Upper lobe of left lung (tissue), 6 donors: ENCODE data around the gene TMEM178B. TPM values are rescaled to one million over a fixed set of nuclear protein-coding genes. Genes with fewer than 3 reads are reported as not detected.

Source experiments
- ATAC-seq, 2 donors: fragments of 200-7000 bp; cut with Tn5 transposase; one replicate each; pipeline ENCODE4 v1.9.1; 2022; ENCODE audit warnings: mild to moderate bottlenecking in 2 of 2, moderate library complexity in 2 of 2; ENCODE audit not compliant: low FRiP score in 2 of 2
- DNase-seq, 2 donors: peaks; one replicate each; pipeline ENCODE4 v3.0.0-alpha.2; 2019 to 2020
- H3K27ac ChIP-seq, 4 donors: fragments of 200-600 bp; sonication (generic); one replicate each; pipeline ENCODE4 v1.5.1; 2016 to 2019
- H3K27me3 ChIP-seq, 4 donors: fragments of 200-600 bp; sonication (generic); one replicate each; pipeline ENCODE4 v1.5.1; 2017 to 2019
- H3K36me3 ChIP-seq, 4 donors: fragments of 200-600 bp; sonication (generic); one replicate each; pipeline ENCODE4 v1.5.1; 2016 to 2019
- H3K4me1 ChIP-seq, 4 donors: fragments of 200-600 bp; sonication (generic); one replicate each; pipeline ENCODE4 v1.5.1; 2018 to 2019
- H3K4me3 ChIP-seq, 4 donors: fragments of 200-600 bp; sonication (generic); one replicate each; pipeline ENCODE4 v1.5.1; 2017 to 2019; ENCODE audit warnings: mild to moderate bottlenecking in 2 of 4, moderate library complexity in 1 of 4
- H3K9me3 ChIP-seq, 4 donors: fragments of 200-600 bp; sonication (generic); one replicate each; pipeline ENCODE4 v1.5.1; 2018 to 2019
- CTCF ChIP-seq, 6 experiments: fragments of 450-650 bp in 4 of 6; fragments of 200-600 bp in 2 of 6; sonication (generic) in 2 of 6; IDR thresholded peaks; one replicate each; pipeline ENCODE4 v1.5.1; 2016 to 2019; ENCODE audit warnings: antibody characterized with exemption in 6 of 6
- EP300 ChIP-seq, 4 donors: sonication (generic); formaldehyde crosslinking; IDR thresholded peaks; one replicate each; pipeline ENCODE4 v1.5.1; 2017; ENCODE audit warnings: antibody characterized with exemption in 4 of 4, control low read depth in 2 of 4
- POLR2A ChIP-seq, 4 donors: fragments of 450-650 bp; IDR thresholded peaks; one replicate each; pipeline ENCODE4 v1.5.1; 2016 to 2017; ENCODE audit warnings: antibody characterized with exemption in 4 of 4, mild to moderate bottlenecking in 2 of 4
- POLR2AphosphoS5 ChIP-seq, 2 donors: sonication (generic); formaldehyde crosslinking; IDR thresholded peaks; one replicate each; pipeline ENCODE4 v1.5.1; 2017; ENCODE audit warnings: antibody characterized with exemption in 2 of 2
- WGBS, 2 donors: methylation state at CpG; one replicate each; pipeline ENCODE4 v1.1.5; 2017 to 2018; 5-methylcytosine and 5-hydroxymethylcytosine counted together
- total RNA-seq, 6 donors: library from RNA; depleted of rRNA in 4 of 6; stranded (reverse); fragments of >200 nt in 4 of 6; gene quantifications; one replicate each; pipeline versions ENCODE4 v1.1.0 to v1.2.1, GENCODE V29; 2016 to 2021
- donor health status: DM: no; HTN: no; CAD: no; lungs with moderate emphysema.
- donor health status: DM: no; HTN: yes; CAD: no; lungs with severe emphysema.

Gene TMEM178B
- total RNA-seq, 6 donors from 2014 or later, result under 0.01 to 1.4 (median 0.32) TPM

GRCh38 chr7:141359740-141360415 lies 286.0 kb downstream of the TMEM178B start:
- ATAC-seq, result no peak
- no peaks in the 10 kb centered on the region for H3K36me3 ChIP-seq
- WGBS, 2 donors, result 80 to 91% methylated on average over 5 of the region's 5 CpGs
- H3K4me3 ChIP-seq, result no peak overlapping the region
- H3K4me1 ChIP-seq, result peaks cover 0 to 3% (median 0%) of the 10 kb centered on the region in 4 donors
- H3K27ac ChIP-seq, result no peak overlapping the region
- no peaks in the 10 kb centered on the region for H3K27me3 ChIP-seq
- no peaks in the 10 kb centered on the region for H3K9me3 ChIP-seq
- TF ChIP-seq POLR2A (IDR thresholded peaks at IDR 0.05), result no peak
- no peak for DNase-seq

GRCh38 chr7:141360416-141360760 lies 286.5 kb downstream of the TMEM178B start:
- Histone ChIP-seq H3K27ac (no peak overlapping the region), H3K4me3 (no peak overlapping the region), H3K4me1 (no peaks in the 10 kb centered on the region), H3K27me3 (no peaks in the 10 kb centered on the region), H3K36me3 (no peaks in the 10 kb centered on the region), H3K9me3 (no peaks in the 10 kb centered on the region)
- no peak for DNase-seq
- ATAC-seq, result no peak
- WGBS, 2 donors, result 75 to 89% methylated on average over 3 of the region's 3 CpGs
- TF ChIP-seq POLR2A (IDR thresholded peaks at IDR 0.05) (no peak), POLR2AphosphoS5 (IDR thresholded peaks at IDR 0.05) (no peak), EP300 (IDR thresholded peaks at IDR 0.05) (no peak), CTCF (IDR thresholded peaks at IDR 0.05) (no peak)

GRCh38 chr7:141360803-141361202 lies 286.9 kb downstream of the TMEM178B start:
- Histone ChIP-seq H3K27me3 (no peaks in the 10 kb centered on the region), H3K9me3 (no peaks in the 10 kb centered on the region), H3K4me3 (no peak overlapping the region), H3K27ac (no peak overlapping the region), H3K4me1 (no peaks in the 10 kb centered on the region), H3K36me3 (no peaks in the 10 kb centered on the region)
- DNase-seq, result no peak
- TF ChIP-seq POLR2A (IDR thresholded peaks at IDR 0.05) (no peak), CTCF (IDR thresholded peaks at IDR 0.05) (no peak), POLR2AphosphoS5 (IDR thresholded peaks at IDR 0.05) (no peak), EP300 (IDR thresholded peaks at IDR 0.05) (no peak)
- ATAC-seq, result no peak
- WGBS, 2 donors, result 38 to 56% methylated on average over 1 of the region's 1 CpG

GRCh38 chr7:141361479-141361878 lies 287.6 kb downstream of the TMEM178B start:
- Histone ChIP-seq H3K4me3 (no peak overlapping the region), H3K27ac (no peak overlapping the region), H3K27me3 (no peaks in the 10 kb centered on the region), H3K36me3 (no peaks in the 10 kb centered on the region), H3K9me3 (no peaks in the 10 kb centered on the region), H3K4me1 (peaks cover 0 to 4% (median 1%) of the 10 kb centered on the region in 4 donors)
- TF ChIP-seq CTCF (IDR thresholded peaks at IDR 0.05) (no peak), EP300 (IDR thresholded peaks at IDR 0.05) (no peak), POLR2AphosphoS5 (IDR thresholded peaks at IDR 0.05) (no peak), POLR2A (IDR thresholded peaks at IDR 0.05) (no peak)
- DNase-seq (no peak), ATAC-seq (no peak)
- 69 to 71% methylated on average over 2 of the region's 2 CpGs for WGBS, 2 donors

- Histone ChIP-seq H3K4me3 (no peak overlapping the region), H3K27me3 (no peaks in the 10 kb centered on the region), H3K4me1 (peaks cover 0 to 4% (median 1%) of the 10 kb centered on the region in 4 donors), H3K27ac (no peak overlapping the region), H3K9me3 (no peaks in the 10 kb centered on the region), H3K36me3 (no peaks in the 10 kb centered on the region)
- DNase-seq, result no peak
- ATAC-seq, result no peak
- TF ChIP-seq POLR2AphosphoS5 (IDR thresholded peaks at IDR 0.05) (no peak), EP300 (IDR thresholded peaks at IDR 0.05) (no peak), CTCF (IDR thresholded peaks at IDR 0.05) (no peak), POLR2A (IDR thresholded peaks at IDR 0.05) (no peak)
- WGBS, 2 donors, result 92 to 93% methylated on average over 4 of the region's 4 CpGs
Observed at GRCh38 chr7:141361960-141362359, 288.1 kb downstream of the TMEM178B start.
